Measurements from ENCODE around the gene USH1G.

DNA sequence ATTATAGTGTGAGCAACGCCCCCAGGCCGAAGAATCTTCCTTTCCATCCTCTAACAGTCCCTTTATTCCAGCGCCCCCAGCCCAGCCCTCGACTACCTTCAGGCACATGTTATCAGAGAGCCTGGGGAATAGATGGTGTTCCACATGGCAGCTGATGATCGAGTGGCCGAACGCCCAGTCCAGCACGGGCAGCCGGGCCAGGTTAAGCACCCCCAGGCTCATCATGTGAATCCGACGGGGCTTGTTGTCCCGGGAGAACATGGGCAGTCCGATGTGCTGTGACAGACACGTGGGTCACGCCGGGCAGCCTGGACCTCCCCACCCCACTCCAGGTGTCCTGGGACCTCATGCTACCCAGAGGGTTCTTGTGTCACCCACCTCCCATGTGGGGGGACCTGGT lies 43.7 kb downstream of the USH1G start:
- TF ChIP-seq, protein P1, sequence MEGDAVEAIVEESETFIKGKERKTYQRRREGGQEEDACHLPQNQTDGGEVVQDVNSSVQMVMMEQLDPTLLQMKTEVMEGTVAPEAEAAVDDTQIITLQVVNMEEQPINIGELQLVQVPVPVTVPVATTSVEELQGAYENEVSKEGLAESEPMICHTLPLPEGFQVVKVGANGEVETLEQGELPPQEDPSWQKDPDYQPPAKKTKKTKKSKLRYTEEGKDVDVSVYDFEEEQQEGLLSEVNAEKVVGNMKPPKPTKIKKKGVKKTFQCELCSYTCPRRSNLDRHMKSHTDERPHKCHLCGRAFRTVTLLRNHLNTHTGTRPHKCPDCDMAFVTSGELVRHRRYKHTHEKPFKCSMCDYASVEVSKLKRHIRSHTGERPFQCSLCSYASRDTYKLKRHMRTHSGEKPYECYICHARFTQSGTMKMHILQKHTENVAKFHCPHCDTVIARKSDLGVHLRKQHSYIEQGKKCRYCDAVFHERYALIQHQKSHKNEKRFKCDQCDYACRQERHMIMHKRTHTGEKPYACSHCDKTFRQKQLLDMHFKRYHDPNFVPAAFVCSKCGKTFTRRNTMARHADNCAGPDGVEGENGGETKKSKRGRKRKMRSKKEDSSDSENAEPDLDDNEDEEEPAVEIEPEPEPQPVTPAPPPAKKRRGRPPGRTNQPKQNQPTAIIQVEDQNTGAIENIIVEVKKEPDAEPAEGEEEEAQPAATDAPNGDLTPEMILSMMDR (IDR thresholded peaks at IDR 0.05), result no peak
- TF ChIP-seq POLR2A (IDR thresholded peaks at IDR 0.05), result no peak

Data from adrenal gland (tissue), 5 donors.